Measurements from ENCODE around the gene C9orf50.

Gene C9orf50

GRCh38 chr9:129568560-129569501 is 52.1 kb downstream of the C9orf50 start:
- no peak for DNase-seq

DNA sequence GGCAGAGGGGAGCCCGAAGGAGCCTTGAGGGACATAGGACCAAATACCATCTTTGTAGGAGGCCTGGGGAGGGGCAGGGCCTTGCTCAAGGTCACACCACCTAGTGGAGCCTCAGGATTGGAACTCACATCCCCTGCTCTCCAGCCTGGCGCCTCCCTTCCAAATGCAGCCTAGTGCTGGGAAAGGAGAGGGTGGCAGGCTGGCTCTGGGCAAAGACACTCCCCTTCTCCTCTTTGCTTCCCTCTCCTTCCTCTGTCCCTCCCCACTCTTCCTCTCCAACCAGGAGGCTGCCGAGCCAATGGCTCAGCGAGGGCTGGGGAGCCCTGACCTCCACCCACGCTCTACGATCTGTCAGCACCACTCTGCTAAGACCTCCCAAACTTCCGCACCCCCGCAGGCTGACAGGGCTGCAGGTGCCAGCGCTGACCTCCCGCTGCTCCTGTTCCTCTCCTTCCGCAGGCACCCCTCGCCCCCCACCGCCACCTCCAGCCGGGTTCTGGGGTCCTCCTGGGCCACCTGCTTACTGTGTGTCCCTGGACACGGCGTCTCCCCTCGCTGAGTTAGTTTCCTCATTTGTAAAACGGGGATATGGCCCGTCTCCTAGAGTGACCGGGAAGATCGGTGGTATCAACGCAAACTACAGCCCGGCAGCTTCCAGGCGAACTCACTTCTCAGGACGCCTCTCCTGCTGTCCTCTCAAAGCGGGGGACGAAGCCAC is 52.9 kb downstream of the C9orf50 start:
- DNase-seq, result no peak

DNA sequence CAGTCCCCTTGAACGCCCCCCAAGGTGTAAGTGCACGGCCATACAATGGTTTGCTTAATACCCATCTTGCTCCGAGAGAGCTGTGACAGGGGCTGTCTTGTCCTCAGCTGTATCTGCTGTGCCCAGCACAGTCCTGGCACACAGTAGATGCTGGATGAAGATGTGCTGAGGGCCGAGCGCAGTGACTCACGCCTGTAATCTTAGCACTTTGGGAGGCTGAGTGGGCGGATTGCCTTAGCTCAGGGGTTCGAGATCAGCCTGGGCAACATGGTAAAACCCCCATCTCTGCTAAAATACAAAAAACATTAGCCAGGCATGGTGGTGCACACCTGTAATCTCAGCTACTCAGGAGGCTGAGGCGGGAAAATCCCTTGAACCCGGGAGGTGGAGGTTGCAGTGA is 53.6 kb downstream of the C9orf50 start:
- DNase-seq, result no peak

- DNase-seq, result no peak
These were observed 54.2 kb downstream of the C9orf50 start for GRCh38 chr9:129566563-129567266.

DNA sequence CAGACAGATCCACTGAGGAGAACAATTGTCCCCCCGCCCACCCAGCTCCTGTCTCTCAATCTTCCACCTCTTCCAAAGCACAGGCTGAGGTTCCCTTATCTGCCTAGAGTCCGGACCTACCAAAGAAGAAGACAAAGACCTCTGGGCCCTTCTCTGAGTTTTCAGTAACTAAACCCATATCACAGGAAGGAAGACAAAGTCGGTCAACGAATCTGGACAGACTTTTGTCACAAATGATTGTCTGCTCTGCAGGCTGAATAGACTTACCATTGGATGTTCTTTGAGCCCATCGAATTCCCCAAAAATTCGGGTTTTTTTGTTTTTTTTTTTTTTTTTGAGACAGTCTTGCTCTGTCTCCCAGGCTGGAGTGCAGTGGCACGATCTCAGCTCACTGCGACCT is 58.0 kb downstream of the C9orf50 start:
- no peak for DNase-seq

DNA sequence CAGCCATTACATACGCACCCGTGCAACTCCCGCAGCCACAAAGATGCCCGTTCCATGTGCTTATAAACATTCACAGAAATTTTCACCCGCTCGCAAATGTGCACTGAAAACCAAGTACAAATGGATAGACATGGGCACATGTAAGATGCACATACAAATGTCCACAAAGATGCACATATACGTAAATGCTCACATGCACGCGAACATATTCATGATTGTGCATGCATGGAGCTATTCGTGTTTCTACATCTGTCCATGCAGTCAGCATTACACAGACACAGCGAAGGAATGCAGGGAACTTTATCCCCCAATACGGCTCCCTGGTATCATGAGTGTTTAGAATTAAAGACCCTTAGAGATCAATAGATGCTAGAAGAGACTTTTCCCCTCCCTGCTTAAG is 58.4 kb downstream of the C9orf50 start:
- DNase-seq, result no peak

All from stimulated activated CD4-positive, alpha-beta T cell treated with anti-CD3 and anti-CD28 coated beads, Interleukin-2, amount 100 ng/mL, for 48 hours (primary cell).